Fibroblast of peridontal ligament (primary cell): ENCODE data around the gene CLTC.

Experiments
- DNase-seq: peaks from one replicate; pipeline ENCODE4 v3.0.0-alpha.2; 2010; ENCODE audit errors: extremely low read depth

The CLTC gene

GRCh38 chr17:59727817-59728533, 108.3 kb downstream of the CLTC start:
- no peak for DNase-seq

GRCh38 chr17:59730268-59730834, 110.7 kb downstream of the CLTC start:
- DNase-seq = no peak

DNA sequence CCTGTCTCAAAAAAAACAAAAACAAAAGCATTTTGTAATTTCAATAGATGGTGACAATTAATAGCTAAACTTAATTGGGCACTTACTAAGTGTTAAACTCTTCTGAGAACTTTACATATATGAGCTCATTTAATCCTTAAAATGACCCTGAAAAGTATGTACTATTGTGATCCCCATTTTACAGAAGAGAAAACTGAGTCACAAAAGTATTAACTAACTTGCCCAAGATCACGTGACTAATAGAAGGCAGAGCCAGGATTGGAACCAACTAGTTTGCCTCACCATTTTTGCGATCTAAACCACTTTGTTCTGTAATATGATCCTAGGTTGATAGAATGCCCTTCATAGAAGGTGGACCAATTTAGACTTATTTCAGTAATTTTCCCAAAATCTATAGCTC, 114.0 kb downstream of the CLTC start:
- no peak for DNase-seq

- no peak for DNase-seq
These were observed 114.5 kb downstream of the CLTC start for GRCh38 chr17:59734226-59734625.

GRCh38 chr17:59737324-59737723, 117.6 kb downstream of the CLTC start:
- DNase-seq = no peak

DNA sequence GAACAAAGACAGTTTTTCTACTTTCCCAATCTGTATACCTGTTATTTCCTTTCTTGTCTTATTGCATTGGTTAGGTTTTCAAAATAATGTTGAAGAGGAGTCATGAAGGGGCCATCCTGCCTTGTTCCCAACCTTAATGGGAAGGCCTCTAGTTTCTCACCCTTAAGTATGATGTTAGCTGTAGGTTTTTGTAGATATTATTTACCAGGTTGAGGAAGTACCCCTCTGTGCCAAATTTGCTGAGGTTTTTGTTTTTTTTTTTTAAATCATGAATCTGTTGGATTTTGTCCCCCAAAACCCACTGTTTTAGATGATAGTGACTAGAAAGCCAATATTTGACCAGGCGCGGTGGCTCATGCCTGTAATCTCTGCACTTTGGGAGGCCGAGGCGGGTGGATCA, 124.1 kb downstream of the CLTC start:
- DNase-seq = no peak

- DNase-seq = no peak
These were observed 125.3 kb downstream of the CLTC start for GRCh38 chr17:59745040-59745439.
